SHP77 (cell line): ENCODE measurements around the gene BRME1.
A peak's percentile ranks its signal among the peaks of the same experiment; 100 is the strongest.

Experiments used
- DNase-seq, 2 experiments: peaks; one replicate each; lab custom pipeline; 2025; lab: John Stamatoyannopoulos, UW

BRME1 gene

DNA sequence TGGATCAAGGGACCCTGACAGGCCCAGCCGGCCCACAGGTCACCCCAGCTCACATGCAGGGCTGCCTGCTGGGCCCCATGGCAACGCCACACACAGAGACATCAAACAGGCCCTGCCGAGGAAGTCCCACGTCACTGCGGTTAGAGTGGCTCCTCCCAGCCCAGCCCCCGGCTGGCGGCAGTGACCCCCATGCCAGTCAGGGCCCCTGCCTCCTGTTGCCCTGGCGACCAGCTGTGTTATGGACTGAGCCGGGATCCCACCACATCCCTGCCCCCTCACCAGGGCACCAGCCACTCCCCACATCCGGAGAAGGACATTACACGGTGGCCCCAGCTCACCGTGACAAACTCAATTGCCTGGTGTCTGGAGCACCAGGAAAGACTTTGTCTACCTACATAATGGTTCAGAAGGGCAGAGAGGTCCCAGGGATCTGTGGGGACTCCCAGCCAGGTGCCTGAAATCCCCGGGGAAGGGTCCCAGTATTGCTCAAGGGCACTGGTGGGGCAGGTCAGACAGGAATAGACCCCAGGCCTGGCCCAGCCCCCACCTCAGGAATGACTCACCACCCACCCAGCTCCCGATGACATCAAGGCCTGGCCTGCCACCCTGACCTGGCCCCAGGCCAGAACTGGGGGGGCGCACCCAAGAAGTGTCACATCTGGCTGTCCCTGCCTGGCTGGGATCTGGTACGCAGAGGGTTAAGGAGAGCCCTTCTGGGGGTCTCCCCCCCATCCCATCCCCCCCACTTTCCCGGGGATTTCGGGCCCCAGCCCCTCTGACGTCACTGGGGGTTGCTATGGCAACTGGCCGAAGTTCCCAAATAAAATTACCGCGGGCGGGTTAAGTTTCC, 59.1 kb downstream of the BRME1 start:
- DNase-seq, result peak; percentile 87

GRCh38 chr19:13844130-13844631, 61.7 kb downstream of the BRME1 start:
- DNase-seq, result no peak

GRCh38 chr19:13843104-13843921, 62.6 kb downstream of the BRME1 start:
- DNase-seq, result peak in 1 of 2 experiments; percentile 13

DNA sequence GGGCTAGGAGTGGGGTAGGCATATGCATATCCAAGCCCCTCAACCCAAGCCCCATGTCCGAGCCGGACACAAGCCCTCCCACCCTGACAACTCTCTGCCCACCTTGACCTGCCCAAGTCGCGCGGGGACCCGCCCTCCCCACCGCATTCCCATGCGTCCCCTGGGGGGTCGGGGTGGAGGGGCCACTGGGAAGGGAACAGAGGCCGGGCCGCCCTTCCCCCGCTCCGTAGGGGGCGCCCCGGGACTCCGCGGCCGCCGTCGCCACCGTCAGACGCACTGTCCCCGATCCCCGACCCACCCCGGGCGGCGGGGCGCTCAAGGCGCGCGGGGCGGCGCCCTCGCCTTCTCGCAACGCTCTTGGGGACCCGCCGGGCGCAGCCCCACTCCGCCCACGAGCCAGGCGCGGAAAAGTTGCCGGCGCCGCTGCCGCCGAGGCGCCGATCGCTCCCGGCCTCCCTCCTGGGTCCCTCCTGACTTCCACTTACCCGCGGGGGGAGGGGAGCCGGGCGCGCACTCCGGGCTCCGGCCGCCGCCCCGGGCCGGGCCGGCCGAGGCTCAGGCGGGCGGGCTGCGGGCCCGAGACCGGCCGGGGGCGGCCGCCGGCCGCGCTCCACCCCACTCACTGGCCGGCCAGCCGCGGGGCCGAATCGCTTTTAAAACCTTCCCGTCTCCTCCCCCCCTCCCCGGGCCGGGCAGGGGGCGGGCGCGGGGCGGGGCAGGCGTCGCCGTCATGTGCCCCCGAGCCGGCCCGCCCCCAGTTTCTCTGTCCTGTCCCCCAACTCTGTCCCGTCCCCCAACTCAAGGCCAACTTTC, 63.4 kb downstream of the BRME1 start:
- peak in 1 of 2 experiments; percentile 31 for DNase-seq

DNA sequence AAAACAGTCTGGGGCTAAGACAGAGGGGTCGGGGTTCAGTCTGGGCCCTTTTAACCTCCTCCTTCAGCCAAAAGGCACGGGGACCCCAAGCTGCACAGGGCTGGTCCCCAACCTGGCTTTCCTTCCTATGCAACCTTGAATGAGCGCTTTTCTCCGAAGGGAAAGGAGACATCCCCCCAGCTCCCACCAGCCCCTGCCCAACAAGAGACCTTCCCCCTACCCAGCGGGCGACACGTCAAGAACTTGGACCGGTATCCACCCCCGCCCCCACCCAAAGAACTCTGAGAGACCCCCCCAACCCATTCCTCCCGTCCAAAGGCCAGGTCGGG, 64.0 kb downstream of the BRME1 start:
- DNase-seq, result no peak

DNA sequence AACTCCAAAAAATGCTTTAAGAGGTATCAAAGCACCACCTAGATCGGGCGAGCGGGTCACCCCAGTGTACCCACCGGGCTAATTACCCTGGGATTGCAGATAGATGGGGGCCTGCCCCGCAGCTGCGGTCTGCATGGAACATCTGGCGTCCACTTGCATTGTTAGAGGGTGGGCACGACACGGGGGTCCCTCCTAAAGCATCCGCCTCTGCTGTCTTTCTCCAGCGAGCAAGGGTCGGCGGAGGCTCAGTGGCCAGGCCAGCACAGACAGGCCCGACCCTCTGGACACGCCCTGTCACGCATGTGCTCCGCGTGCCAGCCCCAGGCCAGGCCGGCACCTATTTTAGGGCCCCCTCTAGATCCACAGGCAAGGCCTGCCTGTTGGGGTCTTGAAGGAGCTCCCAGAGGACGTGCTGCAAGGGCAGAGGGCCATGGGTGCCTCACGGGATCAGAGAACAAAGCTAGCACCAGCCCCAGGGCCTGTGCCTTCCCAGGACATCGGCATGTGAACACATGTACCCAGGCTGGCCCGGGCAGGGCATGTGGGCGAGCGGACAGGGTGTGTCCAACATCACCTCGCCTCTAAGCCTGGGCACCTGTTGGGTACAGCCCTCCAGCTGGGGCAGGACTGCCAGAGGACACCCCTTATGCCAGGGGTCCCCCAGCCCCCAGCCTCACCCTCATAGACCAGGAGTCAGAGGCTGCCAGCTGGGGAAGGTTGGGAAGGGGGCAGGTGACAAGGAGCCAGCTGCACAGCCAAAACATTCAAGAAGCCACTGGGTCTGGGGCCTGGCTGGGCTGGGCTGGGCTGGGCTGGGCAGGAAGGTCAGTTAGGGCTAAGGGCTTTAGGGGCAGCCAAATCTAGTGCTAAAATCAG, 64.6 kb downstream of the BRME1 start:
- peak in 1 of 2 experiments; percentile 43 for DNase-seq

DNA sequence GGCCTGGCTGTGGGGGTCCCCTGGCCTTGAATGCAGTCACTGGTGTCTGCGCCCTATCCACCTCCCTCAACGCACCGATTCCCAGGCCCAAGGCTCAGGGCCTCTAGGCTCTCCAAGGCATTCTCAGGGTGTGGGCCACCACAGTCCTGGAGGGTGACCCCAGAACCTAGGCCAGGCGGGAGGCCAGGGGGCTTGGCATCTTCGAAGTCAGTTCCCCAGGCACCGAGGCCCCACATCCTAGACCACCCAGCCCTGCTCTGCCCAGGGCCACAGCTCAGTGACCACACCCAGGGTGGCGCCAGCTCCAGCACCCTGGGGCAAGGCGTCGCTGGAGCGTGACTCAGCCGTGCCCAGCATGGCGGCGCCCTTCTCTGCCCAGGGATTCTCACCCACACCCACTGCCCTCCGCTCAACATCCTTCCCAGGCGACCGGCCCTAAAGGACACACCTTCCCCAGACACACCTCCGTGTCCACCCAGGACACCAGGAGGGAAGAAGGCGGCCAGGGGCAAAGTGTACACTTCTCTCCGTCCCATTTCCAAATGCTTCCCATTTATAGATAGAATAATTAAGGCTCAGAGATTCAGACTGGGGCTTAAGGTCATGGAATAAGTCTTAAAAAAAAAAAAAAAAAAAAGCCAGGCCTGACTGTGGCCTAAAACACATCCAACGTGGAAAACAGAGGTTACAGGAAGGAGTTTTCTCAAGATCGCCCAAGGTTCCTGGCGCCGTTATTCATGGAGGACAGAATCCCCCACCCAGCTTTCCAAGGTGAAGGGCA, 65.4 kb downstream of the BRME1 start:
- peak in 1 of 2 experiments; percentile 22 for DNase-seq

DNA sequence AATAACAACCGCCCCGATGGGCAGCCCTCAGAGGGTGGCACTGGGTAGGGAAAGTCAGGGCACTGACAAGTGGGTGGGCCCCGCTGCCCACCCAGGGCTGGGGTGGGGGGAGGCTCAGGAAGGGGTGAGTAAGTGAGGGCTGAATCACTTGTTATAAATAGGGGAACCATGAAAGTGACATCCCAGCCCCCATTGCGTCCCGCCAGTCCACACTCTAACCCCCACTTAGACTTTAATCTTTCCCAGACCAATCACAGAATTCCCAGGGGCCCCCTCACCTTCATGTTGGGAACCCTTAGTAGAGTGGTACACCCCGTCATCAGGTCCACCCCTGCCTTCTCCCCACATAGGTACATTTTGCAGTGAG, 66.0 kb downstream of the BRME1 start:
- DNase-seq, result no peak

- peak; percentile 64 to 82 for DNase-seq
Measured at GRCh38 chr19:13839130-13839937, 66.6 kb downstream of the BRME1 start.

DNA sequence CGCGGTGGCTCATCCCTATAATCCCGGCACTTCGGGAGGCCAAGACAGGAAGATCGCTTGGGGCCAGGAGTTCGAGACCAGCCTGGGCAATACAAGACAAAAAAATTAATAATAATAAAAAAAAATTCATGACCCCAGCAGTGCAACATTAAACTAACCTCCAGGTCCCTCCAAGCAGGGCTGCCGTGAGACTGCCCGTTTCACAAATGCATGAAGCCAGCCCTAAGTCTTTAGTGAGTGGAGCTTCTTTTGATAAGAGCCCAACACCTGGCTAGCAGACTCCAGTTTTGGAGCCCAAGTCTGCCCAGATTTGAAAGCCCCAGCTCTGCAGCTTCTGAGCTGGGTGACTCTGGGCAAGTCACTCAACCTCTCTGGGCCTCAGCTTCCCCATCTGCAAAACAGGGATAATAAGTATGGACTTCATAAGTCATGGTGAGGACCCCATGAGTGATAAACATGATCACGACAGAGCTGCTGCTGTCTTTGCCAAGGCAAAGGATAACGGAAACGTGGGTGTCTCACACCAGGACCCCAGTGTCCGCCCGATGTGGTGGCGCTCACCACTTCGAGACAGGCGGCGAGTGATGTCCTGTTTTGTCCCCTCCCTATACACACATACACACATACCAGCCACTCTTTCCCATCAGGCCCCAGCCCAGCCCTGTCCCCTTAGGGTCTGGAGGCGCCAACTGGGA, 67.3 kb downstream of the BRME1 start:
- DNase-seq, result no peak

DNA sequence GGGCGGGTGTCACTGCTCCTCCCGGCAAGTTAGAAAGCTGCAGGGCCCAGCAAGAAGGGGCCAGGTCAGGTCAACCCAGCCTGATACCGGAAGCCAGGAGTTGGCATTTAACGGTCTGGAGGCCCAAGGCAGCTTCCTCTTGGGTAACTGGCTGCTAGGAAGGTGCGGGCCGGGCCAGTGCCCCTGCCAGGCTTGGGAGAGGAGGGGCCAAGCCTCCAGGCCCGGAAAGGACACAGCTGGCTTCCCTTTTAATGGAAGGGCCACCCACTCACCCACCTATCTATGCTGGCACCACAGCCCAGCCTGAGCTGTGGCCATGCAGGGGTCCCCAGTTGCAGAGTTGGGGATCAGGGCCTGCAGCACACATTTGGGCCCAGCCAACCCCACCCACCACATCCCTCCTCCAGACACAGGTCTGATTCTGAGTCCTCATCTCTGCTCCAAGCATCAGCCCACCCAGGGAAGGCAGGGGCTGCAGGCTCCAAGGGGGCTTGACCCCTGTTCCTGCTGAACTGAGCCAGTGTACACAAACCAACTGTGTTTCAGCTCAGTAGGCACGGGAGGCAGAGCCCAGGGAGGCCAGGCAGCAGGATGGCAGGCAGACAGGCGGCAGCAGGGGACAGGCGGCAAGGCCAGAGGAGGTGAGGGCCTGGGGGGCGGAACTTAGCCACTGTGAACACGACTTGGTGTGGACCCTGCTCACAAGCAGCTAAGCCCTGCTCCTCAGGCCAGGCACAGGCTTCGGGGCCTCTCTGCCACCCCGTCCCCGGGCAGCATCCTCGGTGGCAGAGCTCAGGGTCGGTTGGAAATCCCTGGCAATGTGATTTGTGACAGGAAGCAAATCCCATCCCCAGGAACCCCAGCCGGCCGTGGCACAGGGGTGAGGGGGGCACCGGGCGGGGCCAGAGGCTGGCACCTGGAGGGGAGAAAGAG, 69.9 kb downstream of the BRME1 start:
- DNase-seq, result no peak

DNA sequence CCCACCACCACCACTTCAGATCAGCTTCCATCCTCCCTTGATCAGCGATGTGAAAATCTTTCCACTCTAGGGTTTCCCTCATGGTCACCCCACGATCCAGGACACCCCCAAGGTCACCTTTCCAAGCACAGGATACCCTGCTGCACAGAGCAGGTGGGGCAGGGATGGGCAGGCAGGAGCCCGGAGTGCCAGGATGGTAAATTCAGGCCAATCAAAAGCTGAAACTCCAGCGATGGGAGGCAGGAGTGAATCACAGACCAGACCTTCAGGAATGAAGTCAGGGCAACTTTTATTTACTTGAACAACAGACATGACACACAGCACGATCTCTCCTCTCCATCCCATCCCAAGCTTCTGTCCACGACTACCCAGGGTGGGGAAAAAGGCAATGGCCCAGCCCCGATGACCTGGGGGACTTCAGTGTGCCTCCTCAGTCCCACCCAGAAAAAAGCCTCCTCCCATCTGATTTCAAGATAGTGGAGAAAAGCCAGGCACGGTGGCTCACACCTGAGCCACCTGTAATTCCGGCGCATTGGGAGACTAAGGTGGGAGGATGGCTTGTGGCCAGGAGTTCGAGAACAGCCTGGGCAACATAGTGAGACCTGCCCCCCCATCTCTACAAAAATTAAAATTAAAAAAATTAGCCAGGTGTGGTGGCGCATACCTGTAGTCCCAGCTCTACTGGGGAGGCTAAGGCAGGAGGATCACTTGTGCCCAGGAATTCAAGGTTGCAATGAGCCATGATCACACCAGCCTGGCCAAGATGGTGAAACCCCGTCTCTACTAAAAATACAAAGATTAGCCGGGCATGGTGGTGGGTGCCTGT, 71.5 kb downstream of the BRME1 start:
- no peak for DNase-seq

GRCh38 chr19:13833330-13834243, 72.3 kb downstream of the BRME1 start:
- DNase-seq, result peak; percentile 82 to 84
